Lower leg skin (tissue), 4 donors: ENCODE measurements around the gene NNT. TPM values are rescaled to one million over a fixed set of nuclear protein-coding genes. Genes with fewer than 3 reads are reported as not detected.

ENCODE experiments used
- DNase-seq, 2 donors: peaks; one replicate each; pipeline ENCODE4 v3.0.0-alpha.2; 2019; ENCODE audit warnings: low spot score in 2 of 2
- H3K4me3 ChIP-seq: fragments of 200-600 bp; sonication (generic); 2 replicates; pipeline ENCODE4 v1.5.1; 2017; ENCODE audit warnings: mild to moderate bottlenecking, low read depth; ENCODE audit not compliant: poor library complexity, severe bottlenecking
- CTCF ChIP-seq, 3 donors: fragments of 450-650 bp; IDR thresholded peaks; one replicate each; pipeline ENCODE4 v1.5.1; 2016; ENCODE audit warnings: antibody characterized with exemption in 3 of 3, mild to moderate bottlenecking in 3 of 3, moderate library complexity in 2 of 3
- POLR2A ChIP-seq, 2 donors: fragments of 450-650 bp; IDR thresholded peaks; one replicate each; pipeline ENCODE4 v1.6.1; 2016 to 2017; ENCODE audit warnings: antibody characterized with exemption in 2 of 2, mild to moderate bottlenecking in 1 of 2, moderate library complexity in 1 of 2
- WGBS, 2 donors: methylation state at CpG; one replicate each; pipeline ENCODE4 v1.1.5; 2018; 5-methylcytosine and 5-hydroxymethylcytosine counted together
- intact Hi-C: fragments of 100-400 bp; cut with DNase I; formaldehyde crosslinking; loops from one replicate; pipeline ENCODE4 v1.15.0; 2023; ENCODE audit warnings: low total_unique reads
- total RNA-seq, 4 donors: library from RNA; depleted of rRNA; stranded (reverse); fragments of >200 nt; gene quantifications; one replicate each; pipeline ENCODE4 v1.1.0, GENCODE V29; 2016

Gene NNT
- total RNA-seq, 4 donors from 2014 or later = 24.2 to 34.2 (median 27.7) TPM

GRCh38 chr5:43643750-43644149 is 40.8 kb downstream of the NNT start:
- no peak for DNase-seq
- intact Hi-C loops = no loop called here
- H3K4me3 ChIP-seq = no peak overlapping the region
- 91 to 93% methylated on average over 2 of the region's 2 CpGs for WGBS, 2 donors
- no peak for TF ChIP-seq POLR2A (IDR thresholded peaks at IDR 0.05)
- no peak for TF ChIP-seq CTCF (IDR thresholded peaks at IDR 0.05)

- intact Hi-C loops = no loop called here
- H3K4me3 ChIP-seq = no peak overlapping the region
- WGBS, 2 donors = 71 to 94% methylated on average over 1 of the region's 1 CpG
- no peak for DNase-seq
- TF ChIP-seq POLR2A (IDR thresholded peaks at IDR 0.05) (no peak), CTCF (IDR thresholded peaks at IDR 0.05) (no peak)
Measured at GRCh38 chr5:43646992-43647391, 44.0 kb downstream of the NNT start.

- H3K4me3 ChIP-seq = no peak overlapping the region
- intact Hi-C loops = no loop called here
- no peak for DNase-seq
- TF ChIP-seq POLR2A (IDR thresholded peaks at IDR 0.05) = no peak
- TF ChIP-seq CTCF (IDR thresholded peaks at IDR 0.05) = no peak
Measured at GRCh38 chr5:43647789-43648188, 44.8 kb downstream of the NNT start.

GRCh38 chr5:43648499-43649124 is 45.6 kb downstream of the NNT start:
- 56 to 65% methylated on average over 2 of the region's 2 CpGs for WGBS, 2 donors
- no peak for TF ChIP-seq CTCF (IDR thresholded peaks at IDR 0.05)
- TF ChIP-seq POLR2A (IDR thresholded peaks at IDR 0.05) = no peak
- intact Hi-C loops = no loop called here
- peak in 1 of 2 donors; percentile 51 for DNase-seq
- no peak overlapping the region for H3K4me3 ChIP-seq

GRCh38 chr5:43649256-43649655 is 46.3 kb downstream of the NNT start:
- DNase-seq = no peak
- H3K4me3 ChIP-seq = no peak overlapping the region
- intact Hi-C loops = no loop called here
- TF ChIP-seq POLR2A (IDR thresholded peaks at IDR 0.05) = no peak
- TF ChIP-seq CTCF (IDR thresholded peaks at IDR 0.05) = no peak
- 55 to 61% methylated on average over 2 of the region's 2 CpGs for WGBS, 2 donors
